LNCaP clone FGC (cell line): ENCODE measurements around the gene DIS3.
A peak's percentile ranks its signal among the peaks of the same experiment; 100 is the strongest.
"Not testable (repeated sequence)": the region's sequence is repeated elsewhere in the genome, so short reads cannot be mapped to it uniquely, and the experiment has no call there.

Source experiments
- DNase-seq: peaks from one replicate; pipeline ENCODE4 v3.0.0-alpha.2; 2011; ENCODE audit warnings: low read depth
- H3K4me3 ChIP-seq: 2 replicates; pipeline ENCODE4 v1.5.1; 2011; ENCODE audit warnings: mild to moderate bottlenecking, low read depth, low read length, control low read depth
- TF ChIP-seq, protein P1 (sequence below): IDR thresholded peaks from 2 replicates; pipeline ENCODE4 v1.5.1; 2012; ENCODE audit warnings: mild to moderate bottlenecking; ENCODE audit not compliant: control insufficient read depth, insufficient read depth; ENCODE audit errors: extremely low read depth

Gene DIS3

DNA sequence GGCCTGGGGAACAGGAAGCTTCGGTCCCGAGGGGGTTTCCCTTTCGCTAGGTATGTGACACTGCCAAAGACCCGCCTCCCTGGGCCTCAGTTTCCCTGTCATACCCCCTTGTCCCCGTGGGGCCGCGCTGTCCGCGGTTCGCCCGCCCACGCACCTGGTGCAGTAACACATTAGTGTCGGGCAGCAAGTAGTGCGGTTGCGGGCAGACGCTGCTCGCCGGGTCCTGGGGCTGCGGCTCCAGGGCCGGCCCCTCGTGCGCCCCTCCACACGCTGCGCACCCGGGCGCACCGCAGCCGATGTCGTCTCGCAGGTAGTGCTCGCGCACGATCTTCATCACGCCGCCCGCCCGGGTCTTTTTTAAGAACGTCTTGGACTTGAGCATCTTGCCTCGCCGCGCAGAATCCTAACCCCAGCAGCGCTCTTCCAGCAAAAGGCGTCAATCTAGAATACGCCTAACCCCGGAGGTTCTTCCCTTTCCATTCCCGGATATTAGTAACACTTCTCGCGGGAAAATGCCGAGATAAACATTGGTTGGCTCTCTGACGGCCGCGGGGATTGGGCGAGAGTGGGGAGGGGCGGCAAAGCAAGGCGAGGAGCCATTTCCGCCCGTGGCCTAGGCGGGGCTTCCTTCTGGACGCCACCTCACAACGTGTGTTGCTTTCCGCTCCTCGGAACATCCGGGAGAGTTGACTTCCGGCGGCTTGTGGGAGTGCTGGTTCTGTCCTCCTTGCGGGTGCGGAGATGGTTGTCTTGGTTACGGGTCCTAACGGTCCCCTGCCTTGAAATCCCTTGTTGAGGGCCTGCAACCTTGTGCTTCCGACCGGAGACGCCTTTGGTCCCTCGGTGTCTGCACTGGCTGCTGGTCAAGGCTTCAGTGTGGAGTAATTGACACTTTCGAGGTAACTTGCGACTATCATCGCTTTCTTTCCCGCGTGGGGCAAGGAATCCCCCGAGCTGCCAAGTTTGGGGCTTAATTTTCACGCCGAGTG is at the start of gene DIS3, which contains the start of gene PIBF1:
TSS of gene DIS3 (minus strand) at position 450 of the 989 bp plus-strand sequence. CDS start at position 382, 68 bp downstream.
TSS of gene PIBF1 (plus strand) at position 683 of the 989 bp plus-strand sequence. CDS start 1,337 bp downstream, outside the sequence.
- DNase-seq, result peak; percentile 78
- H3K4me3 ChIP-seq, result peak within 1 kb of the TSS; percentile 80
- TF ChIP-seq, protein P1, sequence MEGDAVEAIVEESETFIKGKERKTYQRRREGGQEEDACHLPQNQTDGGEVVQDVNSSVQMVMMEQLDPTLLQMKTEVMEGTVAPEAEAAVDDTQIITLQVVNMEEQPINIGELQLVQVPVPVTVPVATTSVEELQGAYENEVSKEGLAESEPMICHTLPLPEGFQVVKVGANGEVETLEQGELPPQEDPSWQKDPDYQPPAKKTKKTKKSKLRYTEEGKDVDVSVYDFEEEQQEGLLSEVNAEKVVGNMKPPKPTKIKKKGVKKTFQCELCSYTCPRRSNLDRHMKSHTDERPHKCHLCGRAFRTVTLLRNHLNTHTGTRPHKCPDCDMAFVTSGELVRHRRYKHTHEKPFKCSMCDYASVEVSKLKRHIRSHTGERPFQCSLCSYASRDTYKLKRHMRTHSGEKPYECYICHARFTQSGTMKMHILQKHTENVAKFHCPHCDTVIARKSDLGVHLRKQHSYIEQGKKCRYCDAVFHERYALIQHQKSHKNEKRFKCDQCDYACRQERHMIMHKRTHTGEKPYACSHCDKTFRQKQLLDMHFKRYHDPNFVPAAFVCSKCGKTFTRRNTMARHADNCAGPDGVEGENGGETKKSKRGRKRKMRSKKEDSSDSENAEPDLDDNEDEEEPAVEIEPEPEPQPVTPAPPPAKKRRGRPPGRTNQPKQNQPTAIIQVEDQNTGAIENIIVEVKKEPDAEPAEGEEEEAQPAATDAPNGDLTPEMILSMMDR, result no peak

DNA sequence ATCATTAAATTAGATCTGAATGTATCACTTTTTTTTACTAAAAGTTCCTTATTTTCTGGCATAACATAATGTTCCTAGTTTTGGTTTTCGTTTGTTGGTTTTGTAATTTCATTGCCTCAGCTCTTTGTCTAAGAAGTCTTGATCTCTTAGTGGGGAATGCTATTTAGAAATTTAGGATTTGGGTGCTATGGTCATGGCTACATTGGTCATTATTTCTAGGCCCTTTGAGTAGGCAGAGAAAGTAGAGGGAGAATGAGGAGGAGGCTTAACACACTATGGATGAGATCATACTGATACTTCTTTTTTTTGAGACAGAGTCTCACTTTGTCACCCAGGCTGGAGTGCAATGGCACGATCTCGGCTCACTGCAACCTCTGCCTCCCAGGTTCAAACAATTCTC is 42.0 kb upstream of the DIS3 start:
- no peak overlapping the region for H3K4me3 ChIP-seq
- DNase-seq, result no peak
- TF ChIP-seq, protein P1, result no peak

DNA sequence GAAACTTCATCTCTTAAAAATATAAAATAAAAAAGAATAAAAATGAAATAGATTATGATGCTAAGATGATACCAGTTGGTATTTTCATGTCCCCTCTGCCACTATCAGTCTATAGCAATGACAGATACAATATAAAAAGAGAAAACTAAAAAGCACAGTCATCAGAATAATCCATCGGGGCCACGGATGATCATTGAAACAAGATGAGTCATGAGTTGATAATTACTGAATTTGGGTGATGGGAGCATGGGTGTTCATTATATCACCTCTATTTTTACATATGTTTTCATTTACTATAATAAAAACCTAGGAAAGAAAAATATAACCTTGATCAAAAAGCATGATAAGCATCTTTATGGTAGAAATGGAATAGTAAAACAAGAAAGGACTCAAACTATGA is 41.4 kb upstream of the DIS3 start:
- DNase-seq, result no peak
- no peak overlapping the region for H3K4me3 ChIP-seq
- TF ChIP-seq, protein P1, result no peak

DNA sequence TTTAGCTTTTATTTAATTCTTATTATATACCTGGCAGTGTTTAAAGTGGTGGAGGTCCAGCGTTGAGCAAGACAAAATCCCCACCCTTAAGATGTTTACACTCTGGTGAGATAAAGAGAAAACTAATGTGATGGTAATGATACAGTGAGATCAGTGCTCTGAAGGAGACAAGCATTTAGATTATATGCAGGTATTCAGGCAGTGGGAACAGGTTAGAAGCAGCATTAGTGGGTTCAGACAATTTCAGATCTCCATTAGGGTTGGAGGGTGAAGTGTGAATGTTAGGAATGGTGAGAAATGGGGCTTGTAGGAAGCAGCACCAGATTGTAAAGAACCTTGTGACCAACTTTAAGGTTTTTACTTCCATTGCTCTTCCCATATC is 39.2 kb upstream of the DIS3 start:
- TF ChIP-seq, protein P1, result no peak
- H3K4me3 ChIP-seq, result no peak overlapping the region
- DNase-seq, result no peak

- no peak for DNase-seq
Observed at GRCh38 chr13:72820156-72820897, 38.6 kb upstream of the DIS3 start.

GRCh38 chr13:72808917-72809500 is 27.3 kb upstream of the DIS3 start:
- TF ChIP-seq, protein P1, result no peak
- no peak for DNase-seq
- H3K4me3 ChIP-seq, result no peak overlapping the region

More at GRCh38 chr13:72820156-72820897, 38.6 kb upstream of the DIS3 start:
- TF ChIP-seq, protein P1, result no peak
- H3K4me3 ChIP-seq, result no peak overlapping the region

- H3K4me3 ChIP-seq, DNase-seq: not testable (repeated sequence)
Observed at GRCh38 chr13:72806514-72806913, 24.8 kb upstream of the DIS3 start.
